A549 (cell line): ENCODE results near the gene FAM72B. TPM values are rescaled to one million over a fixed set of nuclear protein-coding genes. Genes with fewer than 3 reads are reported as not detected.
"Not testable (repeated sequence)": the region's sequence is repeated elsewhere in the genome, so short reads cannot be mapped to it uniquely, and the experiment has no call there.

Experiments used
- ATAC-seq, 2 experiments: fragments of 200-7000 bp in 1 of 2; fragments of >200 bp in 1 of 2; cut with Nextera tagmentation in 1 of 2; cut with Tn5 transposase in 1 of 2; 3 replicates each; pipeline versions ENCODE4 v1.8.0 to v1.9.1; 2018 to 2020; ENCODE audit warnings: mild to moderate bottlenecking in 1 of 2, moderate library complexity in 1 of 2
- CTCF ChIA-PET: fragments of 300-600 bp; sonication (Branson Sonifier 250); formaldehyde crosslinking; extraction: SDS; loops from one replicate; lab custom pipeline; 2021; ENCODE audit warnings: antibody characterized with exemption, inconsistent platforms; lab: Yijun Ruan, JAX
- POLR2A ChIA-PET: fragments of 350-600 bp; formaldehyde crosslinking; extraction: SDS; loops from one replicate; lab custom pipeline; 2021; ENCODE audit warnings: antibody characterized with exemption, inconsistent platforms; lab: Yijun Ruan, JAX
- DNase-seq, 2 experiments: peaks; one replicate each; pipeline versions ENCODE4 v3.0.0 to v3.0.0-alpha.2; 2011 to 2016; ENCODE audit warnings: low read depth in 1 of 2, low spot score in 1 of 2
- FAIRE-seq: peaks from 2 replicates; lab custom pipeline; 2011; peaks lifted over from hg19 to GRCh38; lab: Jason Lieb, UNC
- H3K27ac ChIP-seq, 2 experiments: fragments of >200 bp; sonication (Bioruptor Twin); formaldehyde crosslinking; 3 replicates each; pipeline ENCODE4 v1.5.1; 2016 to 2017
- H3K4me1 ChIP-seq: fragments of >200 bp; sonication (Bioruptor Twin); formaldehyde crosslinking; 3 replicates; pipeline ENCODE4 v1.6.1; 2016
- H3K4me2 ChIP-seq: fragments of >200 bp; sonication (Bioruptor Twin); formaldehyde crosslinking; 3 replicates; pipeline ENCODE4 v1.6.1; 2016
- H3K4me3 ChIP-seq: fragments of >200 bp; sonication (Bioruptor Twin); formaldehyde crosslinking; 3 replicates; pipeline ENCODE4 v1.5.1; 2016
- H3K9me3 ChIP-seq: fragments of >200 bp; sonication (Bioruptor Twin); formaldehyde crosslinking; 3 replicates; pipeline ENCODE4 v1.6.1; 2016
- GATA3 ChIP-seq: IDR thresholded peaks from 2 replicates; pipeline ENCODE4 v1.6.1; 2012; ENCODE audit warnings: borderline replicate concordance
- WGBS: methylation state at CpG from one replicate; pipeline ENCODE4 v1.1.6; 2017; ENCODE audit errors: missing lambda C conversion rate; 5-methylcytosine and 5-hydroxymethylcytosine counted together
- polyA plus RNA-seq, 4 experiments: library from polyadenylated mRNA; depleted of rRNA in 3 of 4; stranded (reverse); fragments of >200 nt; fragmentation: RNase III in 1 of 4; extraction: RNeasy Plus Mini Kit Qiagen cat#74134 plus additional on column Dnase treatment in 1 of 4; gene quantifications; 2 replicates in 3 of 4; 3 replicates in 1 of 4; pipeline ENCODE4 v1.2.3, GENCODE V29; 2011 to 2017

Gene FAM72B
- polyA plus RNA-seq, 2 of the 4 experiments (the other 2 are of a cell fraction), result 13.3 to 14.2 TPM

- WGBS, result 16% methylated on average over 2 of the region's 3 CpGs
- H3K4me2 ChIP-seq, H3K4me1 ChIP-seq, FAIRE-seq, CTCF ChIA-PET, DNase-seq, POLR2A ChIA-PET, H3K27ac ChIP-seq, H3K4me3 ChIP-seq, H3K9me3 ChIP-seq: not testable (repeated sequence)
- TF ChIP-seq GATA3, result peak; percentile 18; the same call in 1 of the 2 replicates
- peak in 1 of 2 experiments; percentile 67; a peak in 3 of 6 replicates for ATAC-seq
Observed at GRCh38 chr1:121202986-121203385, 18.8 kb upstream of the FAM72B start.

- ATAC-seq, result peak; percentile 41 to 73; a peak in 5 of 6 replicates
- H3K4me3 ChIP-seq, CTCF ChIA-PET, H3K9me3 ChIP-seq, POLR2A ChIA-PET, H3K4me1 ChIP-seq, FAIRE-seq: not testable (repeated sequence)
- 37% methylated on average over 9 of the region's 13 CpGs for whole genome bisulfite sequencing
- H3K4me2 ChIP-seq, result peak overlapping the region; percentile 61
- peak; percentile 45; the same call in 1 of the 2 replicates for TF ChIP-seq GATA3
- DNase-seq, result peak in 1 of 2 experiments; percentile 3
- H3K27ac ChIP-seq, result peak overlapping the region in 1 of 2 experiments; percentile 52; a peak in 2 of 6 replicates
Observed at GRCh38 chr1:121200985-121201981, 17.1 kb upstream of the FAM72B start.

- WGBS, result no CpG with 5 or more reads among the region's 1 CpG
- H3K9me3 ChIP-seq, ATAC-seq, H3K4me1 ChIP-seq, FAIRE-seq, POLR2A ChIA-PET, H3K4me2 ChIP-seq, CTCF ChIA-PET, H3K27ac ChIP-seq, H3K4me3 ChIP-seq, DNase-seq: not testable (repeated sequence)
Observed at GRCh38 chr1:121200232-121200631, 16.1 kb upstream of the FAM72B start.

GRCh38 chr1:121199763-121200162 lies 15.6 kb upstream of the FAM72B start:
- H3K4me3 ChIP-seq, H3K4me2 ChIP-seq, POLR2A ChIA-PET, H3K9me3 ChIP-seq, H3K27ac ChIP-seq, ATAC-seq, CTCF ChIA-PET, FAIRE-seq, H3K4me1 ChIP-seq, DNase-seq: not testable (repeated sequence)
- WGBS, result 83% methylated on average over 1 of the region's 3 CpGs

- POLR2A ChIA-PET, FAIRE-seq, CTCF ChIA-PET, H3K4me1 ChIP-seq, H3K4me2 ChIP-seq, DNase-seq, H3K9me3 ChIP-seq, ATAC-seq, H3K4me3 ChIP-seq, H3K27ac ChIP-seq: not testable (repeated sequence)
- 97% methylated on average over 3 of the region's 7 CpGs for WGBS
Observed at GRCh38 chr1:121197095-121197882, 13.1 kb upstream of the FAM72B start.

GRCh38 chr1:121192512-121192911 lies 8.4 kb upstream of the FAM72B start:
- H3K4me3 ChIP-seq, H3K4me1 ChIP-seq, POLR2A ChIA-PET, ATAC-seq, DNase-seq, FAIRE-seq, CTCF ChIA-PET, H3K9me3 ChIP-seq, H3K27ac ChIP-seq, H3K4me2 ChIP-seq: not testable (repeated sequence)
- no CpG with 5 or more reads among the region's 2 CpGs for WGBS

- DNase-seq, result not testable (repeated sequence)
Observed at GRCh38 chr1:121187914-121188313, 3.8 kb upstream of the FAM72B start.

GRCh38 chr1:121186191-121186590 lies 2.1 kb upstream of the FAM72B start:
- ATAC-seq, POLR2A ChIA-PET, FAIRE-seq, H3K4me2 ChIP-seq, DNase-seq, H3K4me1 ChIP-seq, CTCF ChIA-PET, H3K4me3 ChIP-seq, H3K27ac ChIP-seq, H3K9me3 ChIP-seq: not testable (repeated sequence)
- 0% methylated on average over 3 of the region's 20 CpGs for WGBS

More at GRCh38 chr1:121187914-121188313, 3.8 kb upstream of the FAM72B start:
- POLR2A ChIA-PET, CTCF ChIA-PET, H3K4me2 ChIP-seq, FAIRE-seq, H3K9me3 ChIP-seq, ATAC-seq, H3K27ac ChIP-seq, H3K4me1 ChIP-seq, H3K4me3 ChIP-seq: not testable (repeated sequence)
- 95% methylated on average over 4 of the region's 5 CpGs for WGBS

GRCh38 chr1:121185140-121185708 lies 1.1 kb upstream of the FAM72B start:
- CTCF ChIA-PET, H3K4me2 ChIP-seq, FAIRE-seq, DNase-seq, POLR2A ChIA-PET, H3K4me1 ChIP-seq, H3K9me3 ChIP-seq: not testable (repeated sequence)
- peak; percentile 58 to 60 for ATAC-seq
- no CpG with 5 or more reads among the region's 48 CpGs for WGBS
- Histone ChIP-seq H3K4me3 (peak overlapping the region; percentile 38), H3K27ac (peak overlapping the region; percentile 53 to 79; a peak in 3 of 6 replicates)

GRCh38 chr1:121183867-121184266 lies 273 bp downstream of the FAM72B start:
- CTCF ChIA-PET, POLR2A ChIA-PET, H3K4me1 ChIP-seq, FAIRE-seq, H3K9me3 ChIP-seq, H3K4me2 ChIP-seq: not testable (repeated sequence)
- peak in 1 of 2 experiments; percentile 4 for DNase-seq
- WGBS, result 0% methylated on average over 4 of the region's 31 CpGs
- H3K27ac ChIP-seq, result peak overlapping the region in 1 of 2 experiments; percentile 66; a peak in 2 of 6 replicates
- H3K4me3 ChIP-seq, result peak overlapping the region; percentile 43
- ATAC-seq, result peak; percentile 9 to 16
